ENCODE measurements around the gene NDST4. TPM values are rescaled to one million over a fixed set of nuclear protein-coding genes. Genes with fewer than 3 reads are reported as not detected.

The NDST4 gene
- total and polyA plus RNA-seq, 2 of the 4 experiments (the other 2 are of a cell fraction): not detected

DNA sequence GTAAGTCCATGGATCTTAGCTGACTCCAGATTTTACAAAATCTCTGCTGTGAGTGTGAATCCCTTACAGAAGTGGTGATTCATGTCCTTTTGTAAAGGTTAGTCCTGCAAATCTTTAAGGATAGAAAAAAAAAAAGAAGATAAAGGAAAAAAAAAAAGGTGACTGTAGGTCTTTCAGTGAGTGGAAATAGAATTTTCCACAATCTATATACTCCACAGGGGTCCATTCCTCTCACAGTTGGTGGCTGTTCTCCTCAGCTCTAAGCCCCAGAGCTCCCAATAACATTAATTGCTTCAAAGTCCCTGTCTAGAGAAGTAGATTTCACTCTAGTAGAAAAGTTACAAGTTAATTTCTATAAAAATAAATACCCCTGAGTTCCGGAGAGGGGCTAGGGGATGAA lies 189.1 kb downstream of the NDST4 start:
- H3K4ac ChIP-seq (ENCODE audit: low read depth, low read length): no peak overlapping the region
- no peak overlapping the region for H3K4me2 ChIP-seq (ENCODE audit: low read depth, low read length)
- H4K20me1 ChIP-seq (ENCODE audit: insufficient read depth, low read length): no peaks in the 10 kb centered on the region
- H2AFZ ChIP-seq (replicated peaks; ENCODE audit: low read length, poor library complexity): no peak overlapping the region
- in situ Hi-C loops (cut with MboI; ENCODE audit: low sequenced_read_pairs): no loop called here
- no peak overlapping the region for H3K27ac ChIP-seq (ENCODE audit: insufficient read depth, low read length)
- ChIA-PET POLR2A (ENCODE audit: unreplicated experiment) (no interaction called here), CTCF (no interaction called here)
- H3K4me1 ChIP-seq (ENCODE audit: control insufficient read depth, insufficient read depth, low read length): no peaks in the 10 kb centered on the region
- no peaks in the 10 kb centered on the region for H3K9me3 ChIP-seq (ENCODE audit: control insufficient read depth, insufficient read depth, low read length)
- no peak overlapping the region for H3K14ac ChIP-seq (replicated peaks; ENCODE audit: low read depth, low read length)
- no peak overlapping the region for H3K18ac ChIP-seq (ENCODE audit: low read depth, low read length)
- H3K56ac ChIP-seq (ENCODE audit: extremely low read depth, insufficient read depth, low read length): no peak overlapping the region
- H4K5ac ChIP-seq (ENCODE audit: low read depth, low read length): no peak overlapping the region
- H2BK120ac ChIP-seq (ENCODE audit: low read depth, low read length): no peak overlapping the region
- H2AK9ac ChIP-seq (replicated peaks; ENCODE audit: low read depth, low read length, poor library complexity): no peak overlapping the region
- dilution Hi-C loops (cut with HindIII; ENCODE audit: low sequenced_read_pairs, unreplicated experiment): no loop called here
- WGBS, 2 experiments (ENCODE audit: extremely low coverage in 2 of 2, insufficient read length in 1 of 2): no CpG with 5 or more reads among the region's 1 CpG
- no TSS peak for BruUV-seq (replicated peaks)
- no peak overlapping the region for H3K4me3 ChIP-seq (ENCODE audit: insufficient read depth, low read depth, low read length)
- H2BK5ac ChIP-seq (ENCODE audit: low read depth, low read length, poor library complexity, severe bottlenecking): no peak overlapping the region
- DNase-seq (no peak), ATAC-seq (ENCODE audit: low read depth) (no peak)
- no peak overlapping the region for H3K23ac ChIP-seq (ENCODE audit: low read depth, low read length)
- intact Hi-C loops (cut with micrococcal nuclease): no loop called here
- H3K27me3 ChIP-seq (ENCODE audit: control insufficient read depth, insufficient read depth, low read length): no peaks in the 10 kb centered on the region
- no peak overlapping the region for H2AK5ac ChIP-seq (ENCODE audit: low read depth, low read length)
- H3K9ac ChIP-seq (ENCODE audit: low read depth, low read length): no peak overlapping the region
- H2BK20ac ChIP-seq (ENCODE audit: low read depth, low read length): no peak overlapping the region
- TF ChIP-seq MXI1 (IDR thresholded peaks at IDR 0.05; ENCODE audit: borderline replicate concordance, low read depth, low read length) (no peak), CHD1 (IDR thresholded peaks at IDR 0.05; ENCODE audit: low read depth, low read length) (no peak), RFX5 (IDR thresholded peaks at IDR 0.05; ENCODE audit: low read depth, low read length) (no peak), MAFK (IDR thresholded peaks at IDR 0.05; ENCODE audit: low read depth, low read length) (no peak), CEBPB (IDR thresholded peaks at IDR 0.05; ENCODE audit: low read depth, low read length) (no peak), RAD21 (IDR thresholded peaks at IDR 0.05; ENCODE audit: low read length) (no peak), NFE2L2 (IDR thresholded peaks at IDR 0.05; ENCODE audit: low read depth, low read length) (no peak), POLR2A (IDR thresholded peaks at IDR 0.05; ENCODE audit: low read depth, low read length) (no peak), RCOR1 (IDR thresholded peaks at IDR 0.05; ENCODE audit: insufficient replicate concordance, low read length) (no peak), SMC3 (IDR thresholded peaks at IDR 0.05; ENCODE audit: low read depth, low read length) (no peak), FOS (IDR thresholded peaks at IDR 0.05; ENCODE audit: low read depth, low read length) (no peak), BHLHE40 (IDR thresholded peaks at IDR 0.05; ENCODE audit: low read depth, low read length) (no peak), MAZ (IDR thresholded peaks at IDR 0.05; ENCODE audit: borderline replicate concordance, low read depth, low read length) (no peak)
- TF ChIP-seq, protein P1, sequence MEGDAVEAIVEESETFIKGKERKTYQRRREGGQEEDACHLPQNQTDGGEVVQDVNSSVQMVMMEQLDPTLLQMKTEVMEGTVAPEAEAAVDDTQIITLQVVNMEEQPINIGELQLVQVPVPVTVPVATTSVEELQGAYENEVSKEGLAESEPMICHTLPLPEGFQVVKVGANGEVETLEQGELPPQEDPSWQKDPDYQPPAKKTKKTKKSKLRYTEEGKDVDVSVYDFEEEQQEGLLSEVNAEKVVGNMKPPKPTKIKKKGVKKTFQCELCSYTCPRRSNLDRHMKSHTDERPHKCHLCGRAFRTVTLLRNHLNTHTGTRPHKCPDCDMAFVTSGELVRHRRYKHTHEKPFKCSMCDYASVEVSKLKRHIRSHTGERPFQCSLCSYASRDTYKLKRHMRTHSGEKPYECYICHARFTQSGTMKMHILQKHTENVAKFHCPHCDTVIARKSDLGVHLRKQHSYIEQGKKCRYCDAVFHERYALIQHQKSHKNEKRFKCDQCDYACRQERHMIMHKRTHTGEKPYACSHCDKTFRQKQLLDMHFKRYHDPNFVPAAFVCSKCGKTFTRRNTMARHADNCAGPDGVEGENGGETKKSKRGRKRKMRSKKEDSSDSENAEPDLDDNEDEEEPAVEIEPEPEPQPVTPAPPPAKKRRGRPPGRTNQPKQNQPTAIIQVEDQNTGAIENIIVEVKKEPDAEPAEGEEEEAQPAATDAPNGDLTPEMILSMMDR (conservative IDR thresholded peaks at IDR 0.05; ENCODE audit: low read depth, low read length): no peak
- TF ChIP-seq, protein P2, sequence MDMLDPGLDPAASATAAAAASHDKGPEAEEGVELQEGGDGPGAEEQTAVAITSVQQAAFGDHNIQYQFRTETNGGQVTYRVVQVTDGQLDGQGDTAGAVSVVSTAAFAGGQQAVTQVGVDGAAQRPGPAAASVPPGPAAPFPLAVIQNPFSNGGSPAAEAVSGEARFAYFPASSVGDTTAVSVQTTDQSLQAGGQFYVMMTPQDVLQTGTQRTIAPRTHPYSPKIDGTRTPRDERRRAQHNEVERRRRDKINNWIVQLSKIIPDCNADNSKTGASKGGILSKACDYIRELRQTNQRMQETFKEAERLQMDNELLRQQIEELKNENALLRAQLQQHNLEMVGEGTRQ (IDR thresholded peaks at IDR 0.05; ENCODE audit: low read depth, low read length): no peak
- TF ChIP-seq, protein P3, sequence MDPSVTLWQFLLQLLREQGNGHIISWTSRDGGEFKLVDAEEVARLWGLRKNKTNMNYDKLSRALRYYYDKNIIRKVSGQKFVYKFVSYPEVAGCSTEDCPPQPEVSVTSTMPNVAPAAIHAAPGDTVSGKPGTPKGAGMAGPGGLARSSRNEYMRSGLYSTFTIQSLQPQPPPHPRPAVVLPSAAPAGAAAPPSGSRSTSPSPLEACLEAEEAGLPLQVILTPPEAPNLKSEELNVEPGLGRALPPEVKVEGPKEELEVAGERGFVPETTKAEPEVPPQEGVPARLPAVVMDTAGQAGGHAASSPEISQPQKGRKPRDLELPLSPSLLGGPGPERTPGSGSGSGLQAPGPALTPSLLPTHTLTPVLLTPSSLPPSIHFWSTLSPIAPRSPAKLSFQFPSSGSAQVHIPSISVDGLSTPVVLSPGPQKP (IDR thresholded peaks at IDR 0.05; ENCODE audit: borderline replicate concordance, low read depth, low read length): no peak
- H4K8ac ChIP-seq (ENCODE audit: low read depth in 2 of 2, low read length in 2 of 2): no peak overlapping the region
- no peaks in the 10 kb centered on the region for H3K79me1 ChIP-seq (ENCODE audit: low read depth in 1 of 2, low read length in 2 of 2)
- H3K36me3 ChIP-seq (ENCODE audit: control insufficient read depth, insufficient read depth, low read length): no peaks in the 10 kb centered on the region
- no peaks in the 10 kb centered on the region for H3K9me1 ChIP-seq (ENCODE audit: insufficient read depth, low read length)
- no peak overlapping the region for H2BK15ac ChIP-seq (ENCODE audit: low read depth, low read length)
- no peak overlapping the region for H4K91ac ChIP-seq (ENCODE audit: insufficient read depth, low read depth, low read length)
